SK-N-SH (cell line): ENCODE results near the gene ACTG2.

Source experiments
- EP300 ChIP-seq, 2 experiments: IDR thresholded peaks; 2 replicates each; pipeline versions ENCODE4 v1.4.0 to v1.6.1; 2012; ENCODE audit warnings: borderline replicate concordance in 1 of 2, low read depth in 1 of 2, low read length in 1 of 2
- FOXJ3 ChIP-seq: sonication (generic); formaldehyde crosslinking; IDR thresholded peaks from 2 replicates; pipeline ENCODE4 v1.5.1; 2020; ENCODE audit warnings: mild to moderate bottlenecking, missing genetic modification reagents
- GABPA ChIP-seq: IDR thresholded peaks from 2 replicates; pipeline ENCODE4 v1.4.0; 2012; ENCODE audit warnings: low read depth, mild to moderate bottlenecking
- MAX ChIP-seq: IDR thresholded peaks from 2 replicates; pipeline ENCODE4 v1.4.0; 2012; ENCODE audit warnings: low read depth
- MEF2A ChIP-seq: IDR thresholded peaks from 2 replicates; pipeline ENCODE4 v1.4.0; 2012; ENCODE audit warnings: low read depth, borderline replicate concordance
- PBX3 ChIP-seq: IDR thresholded peaks from 2 replicates; pipeline ENCODE4; 2012
- POLR2AphosphoS5 ChIP-seq: IDR thresholded peaks from 2 replicates; pipeline ENCODE4 v1.6.1; 2012; ENCODE audit warnings: low read depth, low read length
- TAF1 ChIP-seq: IDR thresholded peaks from 2 replicates; pipeline ENCODE4 v1.6.1; 2012; ENCODE audit warnings: low read depth, mild to moderate bottlenecking, low read length, moderate library complexity, borderline replicate concordance
- TEAD4 ChIP-seq: IDR thresholded peaks from 2 replicates; pipeline ENCODE4 v1.4.0; 2012; ENCODE audit warnings: mild to moderate bottlenecking, borderline replicate concordance; ENCODE audit not compliant: insufficient read depth
- YY1 ChIP-seq: IDR thresholded peaks from 2 replicates; pipeline ENCODE4 v1.4.0; 2012; ENCODE audit warnings: low read depth, mild to moderate bottlenecking
- TF ChIP-seq, protein P1 (sequence below): fragments of 200-600 bp; sonication (generic); IDR thresholded peaks from 2 replicates; pipeline ENCODE4 v1.6.1; 2017; ENCODE audit warnings: antibody characterized with exemption, mild to moderate bottlenecking, moderate library complexity

- TF ChIP-seq, protein P1, sequence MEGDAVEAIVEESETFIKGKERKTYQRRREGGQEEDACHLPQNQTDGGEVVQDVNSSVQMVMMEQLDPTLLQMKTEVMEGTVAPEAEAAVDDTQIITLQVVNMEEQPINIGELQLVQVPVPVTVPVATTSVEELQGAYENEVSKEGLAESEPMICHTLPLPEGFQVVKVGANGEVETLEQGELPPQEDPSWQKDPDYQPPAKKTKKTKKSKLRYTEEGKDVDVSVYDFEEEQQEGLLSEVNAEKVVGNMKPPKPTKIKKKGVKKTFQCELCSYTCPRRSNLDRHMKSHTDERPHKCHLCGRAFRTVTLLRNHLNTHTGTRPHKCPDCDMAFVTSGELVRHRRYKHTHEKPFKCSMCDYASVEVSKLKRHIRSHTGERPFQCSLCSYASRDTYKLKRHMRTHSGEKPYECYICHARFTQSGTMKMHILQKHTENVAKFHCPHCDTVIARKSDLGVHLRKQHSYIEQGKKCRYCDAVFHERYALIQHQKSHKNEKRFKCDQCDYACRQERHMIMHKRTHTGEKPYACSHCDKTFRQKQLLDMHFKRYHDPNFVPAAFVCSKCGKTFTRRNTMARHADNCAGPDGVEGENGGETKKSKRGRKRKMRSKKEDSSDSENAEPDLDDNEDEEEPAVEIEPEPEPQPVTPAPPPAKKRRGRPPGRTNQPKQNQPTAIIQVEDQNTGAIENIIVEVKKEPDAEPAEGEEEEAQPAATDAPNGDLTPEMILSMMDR: peak; percentile 14; the same call in 1 of the 2 replicates
- TF ChIP-seq GABPA: no peak
- TF ChIP-seq EP300 (IDR thresholded peaks at IDR 0.05; ENCODE audit: borderline replicate concordance in 1 of 2, low read depth in 1 of 2, low read length in 1 of 2): no peak
- TF ChIP-seq POLR2AphosphoS5: no peak
- TF ChIP-seq MEF2A: no peak
- TF ChIP-seq TAF1: no peak
- TF ChIP-seq MAX: no peak
- TF ChIP-seq TEAD4: no peak
- no peak for TF ChIP-seq YY1
- TF ChIP-seq PBX3: no peak
- no peak for TF ChIP-seq FOXJ3 (CRISPR knock-in tag)
Observed at GRCh38 chr2:73939419-73939818, 46.6 kb downstream of the ACTG2 start.
